ENCODE data around the gene NDE1.
"Not testable (repeated sequence)": the region's sequence is repeated elsewhere in the genome, so short reads cannot be mapped to it uniquely, and the experiment has no call there.

NDE1 gene

GRCh38 chr16:15621456-15621855 lies 28.6 kb upstream of the NDE1 start:
- no peak for DNase-seq

- DNase-seq: no peak
Observed at GRCh38 chr16:15621889-15622288, 28.2 kb upstream of the NDE1 start.

- no peak for DNase-seq
Observed at GRCh38 chr16:15631730-15632409, 18.2 kb upstream of the NDE1 start.

- DNase-seq: no peak
Observed at GRCh38 chr16:15635926-15636325, 14.1 kb upstream of the NDE1 start.

- no peak for DNase-seq
Observed at GRCh38 chr16:15636392-15636873, 13.6 kb upstream of the NDE1 start.

GRCh38 chr16:15639061-15639568 lies 10.9 kb upstream of the NDE1 start:
- no peak for DNase-seq

GRCh38 chr16:15640966-15641365 lies 9.1 kb upstream of the NDE1 start:
- DNase-seq: no peak

GRCh38 chr16:15641753-15642556 lies 8.1 kb upstream of the NDE1 start:
- no peak for DNase-seq

GRCh38 chr16:15642557-15643047 lies 7.4 kb upstream of the NDE1 start:
- peak; percentile 61 to 65 for DNase-seq

GRCh38 chr16:15643048-15643945 lies 6.7 kb upstream of the NDE1 start, which contains the start of gene MARF1:
Gene MARF1, minus strand, starts transcription at chr16:15643154. Its CDS starts 3,921 bp downstream, at chr16:15639233.
- peak; percentile 100 for DNase-seq

- DNase-seq: no peak
Observed at GRCh38 chr16:15643946-15644250, 6.1 kb upstream of the NDE1 start.

GRCh38 chr16:15644267-15644961 lies 5.6 kb upstream of the NDE1 start:
- DNase-seq: no peak

GRCh38 chr16:15644962-15645465 lies 5.0 kb upstream of the NDE1 start:
- not testable (repeated sequence) for DNase-seq

GRCh38 chr16:15646557-15647293 lies 3.3 kb upstream of the NDE1 start:
- not testable (repeated sequence) for DNase-seq

GRCh38 chr16:15647294-15648014 lies 2.6 kb upstream of the NDE1 start:
- DNase-seq: no peak

- DNase-seq: no peak
Observed at GRCh38 chr16:15648135-15648730, 1.8 kb upstream of the NDE1 start.

GRCh38 chr16:15649311-15649710 lies 734 bp upstream of the NDE1 start:
- DNase-seq: not testable (repeated sequence)

- no peak for DNase-seq
Observed at GRCh38 chr16:15649727-15650018, 372 bp upstream of the NDE1 start.

- peak; percentile 24 to 32 for DNase-seq
Observed at GRCh38 chr16:15650698-15651171, 690 bp downstream of the NDE1 start.
